Natural killer cell treated with Interleukin-12 subunit alpha and Interleukin-12 subunit beta and Interleukin-15 and Interleukin-18, amount 100 ng/mL, for 72 hours (primary cell): ENCODE measurements around the gene TNFAIP2. TPM values are rescaled to one million over a fixed set of nuclear protein-coding genes. Genes with fewer than 3 reads are reported as not detected.
"Not testable (repeated sequence)": the region's sequence is repeated elsewhere in the genome, so short reads cannot be mapped to it uniquely, and the experiment has no call there.

Source experiments
- ATAC-seq, 2 donors: fragments of 150-1000 bp; cut with Tn5 transposase in 1 of 2; sonication (Bioruptor Pico), chemical (Tn5 transposase) in 1 of 2; 2 replicates each; pipeline ENCODE4 v1.10.0; 2021
- DNase-seq: peaks from one replicate; pipeline ENCODE4 v3.0.0; 2022; ENCODE audit warnings: low spot score
- H3K27ac Mint-ChIP-seq, 2 donors: 1 replicate in 1 of 2; 2 replicates in 1 of 2; pipeline ENCODE4 v1.8.0; 2022; ENCODE audit warnings: mixed read lengths in 2 of 2, mild to moderate bottlenecking in 1 of 2, moderate library complexity in 1 of 2
- H3K27me3 Mint-ChIP-seq, 2 donors: 1 replicate in 1 of 2; 2 replicates in 1 of 2; pipeline ENCODE4 v1.8.0; 2022; ENCODE audit warnings: mixed read lengths in 2 of 2
- H3K36me3 Mint-ChIP-seq: one replicate; pipeline ENCODE4 v1.8.0; 2022; ENCODE audit warnings: mixed read lengths
- H3K4me1 Mint-ChIP-seq, 2 donors: 1 replicate in 1 of 2; 2 replicates in 1 of 2; pipeline ENCODE4 v1.8.0; 2022; ENCODE audit warnings: low read depth in 2 of 2, mixed read lengths in 2 of 2, mild to moderate bottlenecking in 1 of 2
- H3K4me3 Mint-ChIP-seq: one replicate; pipeline ENCODE4 v1.8.0; 2022; ENCODE audit warnings: mixed read lengths
- H3K9me3 Mint-ChIP-seq: 2 replicates; pipeline ENCODE4 v1.8.0; 2022; ENCODE audit warnings: mixed read lengths
- total RNA-seq, 2 donors: library from RNA; stranded (reverse); gene quantifications; one replicate each; pipeline ENCODE4 v1.2.3, GENCODE V29; 2022

TNFAIP2 gene
- total RNA-seq, 2 donors from 2014 or later, result 8.1 to 9.6 TPM

GRCh38 chr14:103149351-103150237, 26.3 kb downstream of the TNFAIP2 start:
- no peak for ATAC-seq
- no peak overlapping the region for H3K27ac Mint-ChIP-seq
- no peak for DNase-seq
- H3K27me3 Mint-ChIP-seq, result peaks cover 6 to 20% of the 10 kb centered on the region in 2 donors
- no peaks in the 10 kb centered on the region for H3K4me1 Mint-ChIP-seq
- no peaks in the 10 kb centered on the region for H3K36me3 Mint-ChIP-seq
- H3K4me3 Mint-ChIP-seq, result no peak overlapping the region
- no peaks in the 10 kb centered on the region for H3K9me3 Mint-ChIP-seq

- H3K4me3 Mint-ChIP-seq, result no peak overlapping the region
- H3K27ac Mint-ChIP-seq, result no peak overlapping the region
- no peak for ATAC-seq
Observed at GRCh38 chr14:103151270-103151945, 28.1 kb downstream of the TNFAIP2 start.

GRCh38 chr14:103155010-103155409, 31.7 kb downstream of the TNFAIP2 start:
- Mint-ChIP-seq H3K27me3 (peaks cover 2 to 4% of the 10 kb centered on the region in 2 donors), H3K4me3 (no peak overlapping the region), H3K9me3 (no peaks in the 10 kb centered on the region), H3K27ac (no peak overlapping the region), H3K4me1 (no peaks in the 10 kb centered on the region), H3K36me3 (no peaks in the 10 kb centered on the region)
- ATAC-seq (peak in 1 of 2 donors; percentile 35), DNase-seq (no peak)

More at GRCh38 chr14:103151270-103151945, 28.1 kb downstream of the TNFAIP2 start:
- H3K9me3 Mint-ChIP-seq, result no peaks in the 10 kb centered on the region
- no peaks in the 10 kb centered on the region for H3K4me1 Mint-ChIP-seq
- H3K36me3 Mint-ChIP-seq, result no peaks in the 10 kb centered on the region
- peaks cover 6 to 14% of the 10 kb centered on the region in 2 donors for H3K27me3 Mint-ChIP-seq
- no peak for DNase-seq

- H3K4me1 Mint-ChIP-seq, result not testable (repeated sequence)
Observed at GRCh38 chr14:103155416-103155815, 32.2 kb downstream of the TNFAIP2 start.

GRCh38 chr14:103155826-103156394, 32.6 kb downstream of the TNFAIP2 start:
- Mint-ChIP-seq H3K4me3 (no peak overlapping the region), H3K27me3 (peaks cover 2% of the 10 kb centered on the region in 2 donors), H3K27ac (no peak overlapping the region), H3K36me3 (no peaks in the 10 kb centered on the region), H3K4me1 (no peaks in the 10 kb centered on the region), H3K9me3 (no peaks in the 10 kb centered on the region)
- DNase-seq (no peak), ATAC-seq (peak; percentile 4 to 7)

More at GRCh38 chr14:103155416-103155815, 32.2 kb downstream of the TNFAIP2 start:
- H3K27ac Mint-ChIP-seq, H3K36me3 Mint-ChIP-seq, H3K4me3 Mint-ChIP-seq, DNase-seq, H3K9me3 Mint-ChIP-seq, H3K27me3 Mint-ChIP-seq, ATAC-seq: not testable (repeated sequence)

GRCh38 chr14:103156651-103157378, 33.6 kb downstream of the TNFAIP2 start:
- no peak overlapping the region for H3K27ac Mint-ChIP-seq
- no peaks in the 10 kb centered on the region for H3K36me3 Mint-ChIP-seq
- ATAC-seq (peak; percentile 29 to 55), DNase-seq (no peak)
- H3K9me3 Mint-ChIP-seq, result no peaks in the 10 kb centered on the region
- H3K4me3 Mint-ChIP-seq, result no peak overlapping the region
- no peaks in the 10 kb centered on the region for H3K4me1 Mint-ChIP-seq
- peaks cover 0 to 2% of the 10 kb centered on the region in 2 donors for H3K27me3 Mint-ChIP-seq

GRCh38 chr14:103157969-103158368, 34.7 kb downstream of the TNFAIP2 start:
- no peaks in the 10 kb centered on the region for H3K4me1 Mint-ChIP-seq
- ATAC-seq (no peak), DNase-seq (no peak)
- H3K27me3 Mint-ChIP-seq, result peaks cover 0 to 2% of the 10 kb centered on the region in 2 donors
- no peak overlapping the region for H3K4me3 Mint-ChIP-seq
- H3K36me3 Mint-ChIP-seq, result no peaks in the 10 kb centered on the region
- H3K9me3 Mint-ChIP-seq, result no peaks in the 10 kb centered on the region
- no peak overlapping the region for H3K27ac Mint-ChIP-seq

- ATAC-seq (no peak), DNase-seq (no peak)
- H3K4me1 Mint-ChIP-seq, result no peaks in the 10 kb centered on the region
- no peaks in the 10 kb centered on the region for H3K36me3 Mint-ChIP-seq
- H3K4me3 Mint-ChIP-seq, result no peak overlapping the region
- no peak overlapping the region for H3K27ac Mint-ChIP-seq
- no peaks in the 10 kb centered on the region for H3K9me3 Mint-ChIP-seq
- peaks cover 0 to 2% of the 10 kb centered on the region in 2 donors for H3K27me3 Mint-ChIP-seq
Observed at GRCh38 chr14:103158688-103159087, 35.4 kb downstream of the TNFAIP2 start.

- H3K9me3 Mint-ChIP-seq, result no peaks in the 10 kb centered on the region
- ATAC-seq (no peak), DNase-seq (no peak)
- H3K4me3 Mint-ChIP-seq, result no peak overlapping the region
- no peak overlapping the region for H3K27ac Mint-ChIP-seq
- H3K27me3 Mint-ChIP-seq, result peaks cover 0 to 7% of the 10 kb centered on the region in 2 donors
- H3K4me1 Mint-ChIP-seq, result no peaks in the 10 kb centered on the region
- H3K36me3 Mint-ChIP-seq, result no peaks in the 10 kb centered on the region
Observed at GRCh38 chr14:103160321-103161053, 37.2 kb downstream of the TNFAIP2 start.

GRCh38 chr14:103161054-103161397, 37.8 kb downstream of the TNFAIP2 start:
- Mint-ChIP-seq H3K4me1 (no peaks in the 10 kb centered on the region), H3K27me3 (peaks cover 0 to 7% of the 10 kb centered on the region in 2 donors), H3K9me3 (no peaks in the 10 kb centered on the region), H3K27ac (no peak overlapping the region), H3K36me3 (no peaks in the 10 kb centered on the region), H3K4me3 (no peak overlapping the region)
- DNase-seq, result no peak
- no peak for ATAC-seq

- Mint-ChIP-seq H3K27ac (no peak overlapping the region), H3K27me3 (peaks cover 0 to 6% of the 10 kb centered on the region in 2 donors), H3K36me3 (no peaks in the 10 kb centered on the region), H3K4me3 (no peak overlapping the region), H3K9me3 (no peaks in the 10 kb centered on the region), H3K4me1 (no peaks in the 10 kb centered on the region)
- no peak for ATAC-seq
- no peak for DNase-seq
Observed at GRCh38 chr14:103163199-103163598, 39.9 kb downstream of the TNFAIP2 start.

GRCh38 chr14:103164006-103164405, 40.7 kb downstream of the TNFAIP2 start:
- no peaks in the 10 kb centered on the region for H3K36me3 Mint-ChIP-seq
- H3K9me3 Mint-ChIP-seq, result no peaks in the 10 kb centered on the region
- ATAC-seq (no peak), DNase-seq (no peak)
- no peaks in the 10 kb centered on the region for H3K4me1 Mint-ChIP-seq
- H3K27ac Mint-ChIP-seq, result no peak overlapping the region
- no peak overlapping the region for H3K4me3 Mint-ChIP-seq
- peaks cover 0 to 5% of the 10 kb centered on the region in 2 donors for H3K27me3 Mint-ChIP-seq

- DNase-seq (no peak), ATAC-seq (no peak)
- Mint-ChIP-seq H3K4me1 (no peaks in the 10 kb centered on the region), H3K4me3 (no peak overlapping the region), H3K27ac (no peak overlapping the region), H3K36me3 (no peaks in the 10 kb centered on the region), H3K9me3 (no peaks in the 10 kb centered on the region), H3K27me3 (peaks cover 0 to 5% of the 10 kb centered on the region in 2 donors)
Observed at GRCh38 chr14:103164779-103165178, 41.5 kb downstream of the TNFAIP2 start.
